Activated CD4-positive, alpha-beta memory T cell treated with anti-CD3 and anti-CD28 coated beads, Interleukin-2, amount 10 ng/mL, durations not matched to agents 7 days and 5 days (primary cell): ENCODE measurements around the gene SLC35E2B. TPM values are rescaled to one million over a fixed set of nuclear protein-coding genes. Genes with fewer than 3 reads are reported as not detected.
"Not testable (repeated sequence)": the region's sequence is repeated elsewhere in the genome, so short reads cannot be mapped to it uniquely, and the experiment has no call there.

Experiments used
- CTCF ChIA-PET: fragments of 350-600 bp; sonication (Branson Sonifier 250); formaldehyde crosslinking; loops from one replicate; lab custom pipeline; 2021; ENCODE audit warnings: antibody characterized with exemption, inconsistent platforms; lab: Charles Lee
- POLR2A ChIA-PET: fragments of 350-600 bp; sonication (Branson Sonifier 250); formaldehyde crosslinking; loops from one replicate; lab custom pipeline; 2021; ENCODE audit warnings: antibody characterized with exemption; lab: Charles Lee
- DNase-seq: peaks from one replicate; pipeline ENCODE4 v3.0.0-alpha.2; 2020
- H3K27ac Mint-ChIP-seq: one replicate; pipeline ENCODE4 v1.8.0; 2021; ENCODE audit warnings: mild to moderate bottlenecking, mixed read lengths
- H3K27me3 Mint-ChIP-seq: one replicate; pipeline ENCODE4 v1.8.0; 2021; ENCODE audit warnings: mixed read lengths
- H3K36me3 Mint-ChIP-seq: one replicate; pipeline ENCODE4 v1.8.0; 2021; ENCODE audit warnings: low read depth, mixed read lengths
- H3K4me1 Mint-ChIP-seq: one replicate; pipeline ENCODE4 v1.8.0; 2021; ENCODE audit warnings: mixed read lengths
- H3K4me3 Mint-ChIP-seq: one replicate; pipeline ENCODE4 v1.8.0; 2021; ENCODE audit warnings: mild to moderate bottlenecking, mixed read lengths
- H3K9me3 Mint-ChIP-seq: one replicate; pipeline ENCODE4 v1.8.0; 2021; ENCODE audit warnings: mixed read lengths
- total RNA-seq, 2 experiments: library from RNA; stranded (reverse); gene quantifications; one replicate each; pipeline ENCODE4 v1.2.3, GENCODE V29; 2021

The SLC35E2B gene
- total RNA-seq, 2 experiments from 2014 or later = 54.5 to 55.7 TPM

- H3K27me3 Mint-ChIP-seq, H3K27ac Mint-ChIP-seq, H3K9me3 Mint-ChIP-seq, H3K4me1 Mint-ChIP-seq, H3K4me3 Mint-ChIP-seq, DNase-seq: not testable (repeated sequence)
- ChIA-PET CTCF (interaction anchor here (2.4 kb wide), 1 partner anchor 65 kb away, joined by 20 read pairs; no protein-coding TSS in a partner anchor), POLR2A (interaction anchor here (2.4 kb wide), 1 partner anchor 65 kb away, joined by 12 read pairs; no protein-coding TSS in a partner anchor)
- peaks cover 11% of the 10 kb centered on the region for H3K36me3 Mint-ChIP-seq
These were observed 28.3 kb downstream of the SLC35E2B start for GRCh38 chr1:1664318-1664717.

- peaks cover 12% of the 10 kb centered on the region for H3K4me1 Mint-ChIP-seq
- H3K9me3 Mint-ChIP-seq, H3K27ac Mint-ChIP-seq, H3K4me3 Mint-ChIP-seq, POLR2A ChIA-PET, DNase-seq, H3K27me3 Mint-ChIP-seq: not testable (repeated sequence)
- CTCF ChIA-PET = interaction anchor here (0.6 kb wide), 1 partner anchor 222 kb away, joined by 4 read pairs; no protein-coding TSS in a partner anchor
- peaks cover 16% of the 10 kb centered on the region for H3K36me3 Mint-ChIP-seq
These were observed 29.6 kb downstream of the SLC35E2B start for GRCh38 chr1:1662830-1663560.

DNA sequence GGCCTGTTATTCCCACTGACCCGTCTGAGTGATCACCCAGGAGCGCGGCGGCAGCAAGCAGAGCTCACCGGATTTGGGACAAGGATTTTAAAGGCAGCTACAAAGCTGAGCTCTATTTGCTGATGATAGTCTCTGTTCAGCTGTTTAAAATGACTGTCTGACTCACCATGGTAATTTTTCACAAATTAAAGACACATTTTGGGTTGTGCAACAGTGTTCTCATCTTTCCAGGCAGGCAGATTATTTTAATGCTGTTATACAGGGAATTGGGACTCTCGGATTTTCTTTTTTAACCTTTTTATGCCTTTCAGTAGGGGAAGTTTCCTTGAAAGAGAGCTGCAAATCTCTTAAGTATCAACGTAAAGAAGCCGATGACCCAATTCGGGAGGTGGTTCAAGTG, 30.2 kb downstream of the SLC35E2B start:
- POLR2A ChIA-PET, H3K27ac Mint-ChIP-seq, DNase-seq, H3K27me3 Mint-ChIP-seq, H3K4me3 Mint-ChIP-seq, H3K9me3 Mint-ChIP-seq: not testable (repeated sequence)
- peaks cover 12% of the 10 kb centered on the region for H3K4me1 Mint-ChIP-seq
- CTCF ChIA-PET = interaction anchor here (0.6 kb wide), 1 partner anchor 223 kb away, joined by 4 read pairs; no protein-coding TSS in a partner anchor
- H3K36me3 Mint-ChIP-seq = peaks cover 13% of the 10 kb centered on the region

DNA sequence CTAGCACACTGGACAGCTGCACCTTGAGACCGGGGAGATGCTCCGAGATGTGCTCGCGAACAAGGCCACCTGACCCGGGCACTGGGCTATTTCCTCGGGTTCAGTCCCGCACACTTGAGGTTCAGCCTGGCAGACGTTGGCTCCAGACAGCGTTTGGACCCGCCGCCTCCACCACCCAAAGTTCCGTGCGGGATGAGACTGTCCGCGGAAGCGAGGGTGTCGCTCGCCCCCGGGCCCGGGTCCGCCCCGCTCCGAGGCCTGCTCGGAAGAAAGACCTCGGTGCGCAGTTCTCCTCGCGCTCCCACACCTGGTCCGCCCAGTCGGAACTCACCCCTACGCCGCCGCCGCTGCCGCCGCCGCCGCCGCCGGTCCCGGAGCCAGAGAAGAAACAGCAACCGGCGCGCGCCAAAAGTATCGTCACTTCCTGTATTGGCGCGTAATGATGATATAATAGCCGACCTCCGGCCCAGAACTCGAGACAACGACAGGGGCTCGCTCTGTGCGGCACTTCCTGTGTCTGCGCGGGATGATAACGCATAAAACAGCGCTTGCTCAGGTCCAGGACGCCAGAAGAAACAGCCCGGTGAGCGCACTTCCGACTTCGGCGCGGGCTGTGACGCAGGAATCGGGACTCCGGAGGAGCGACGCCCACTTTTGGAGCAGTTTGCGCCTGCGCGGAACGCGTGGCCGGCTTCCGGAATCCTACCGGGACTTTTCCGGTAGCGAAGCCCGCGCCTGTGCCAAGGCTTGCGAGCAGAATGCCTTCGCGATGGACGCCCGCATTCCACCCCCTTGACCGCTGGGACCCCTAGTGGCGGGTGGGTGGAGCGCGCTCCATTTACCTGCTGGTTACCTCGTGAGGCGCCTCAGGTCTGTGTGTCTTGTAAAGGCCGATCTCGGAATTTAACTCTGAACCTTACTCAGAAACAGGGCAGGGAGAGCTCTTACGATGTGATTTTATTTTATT, 33.7 kb downstream of the SLC35E2B start, which contains the start of gene CDK11B:
TSS of gene CDK11B (minus strand) at position 422 of the 967 bp plus-strand sequence. CDS start 1,519 bp downstream, outside the sequence.
- POLR2A ChIA-PET = interaction anchor here (0.6 to 1.2 kb wide), 2 partner anchors 65 to 69 kb away, joined by 3 to 5 read pairs; partner anchors contain the start of gene CDK11A

GRCh38 chr1:1648265-1648664, 44.3 kb downstream of the SLC35E2B start:
- H3K36me3 Mint-ChIP-seq = peaks cover 55% of the 10 kb centered on the region
- H3K9me3 Mint-ChIP-seq, H3K27ac Mint-ChIP-seq, CTCF ChIA-PET, DNase-seq, POLR2A ChIA-PET, H3K4me1 Mint-ChIP-seq, H3K4me3 Mint-ChIP-seq, H3K27me3 Mint-ChIP-seq: not testable (repeated sequence)

More for the DNA sequence above, 33.7 kb downstream of the SLC35E2B start, which contains the start of gene CDK11B:
- peak within 1 kb of the TSS; percentile 100 for H3K27ac Mint-ChIP-seq
- peak; percentile 94 for DNase-seq
- CTCF ChIA-PET, H3K9me3 Mint-ChIP-seq, H3K27me3 Mint-ChIP-seq: not testable (repeated sequence)
- H3K4me1 Mint-ChIP-seq = peaks cover 15% of the 10 kb centered on the region
- peaks cover 20% of the 10 kb centered on the region for H3K36me3 Mint-ChIP-seq
- H3K4me3 Mint-ChIP-seq = peak within 1 kb of the TSS; percentile 94

DNA sequence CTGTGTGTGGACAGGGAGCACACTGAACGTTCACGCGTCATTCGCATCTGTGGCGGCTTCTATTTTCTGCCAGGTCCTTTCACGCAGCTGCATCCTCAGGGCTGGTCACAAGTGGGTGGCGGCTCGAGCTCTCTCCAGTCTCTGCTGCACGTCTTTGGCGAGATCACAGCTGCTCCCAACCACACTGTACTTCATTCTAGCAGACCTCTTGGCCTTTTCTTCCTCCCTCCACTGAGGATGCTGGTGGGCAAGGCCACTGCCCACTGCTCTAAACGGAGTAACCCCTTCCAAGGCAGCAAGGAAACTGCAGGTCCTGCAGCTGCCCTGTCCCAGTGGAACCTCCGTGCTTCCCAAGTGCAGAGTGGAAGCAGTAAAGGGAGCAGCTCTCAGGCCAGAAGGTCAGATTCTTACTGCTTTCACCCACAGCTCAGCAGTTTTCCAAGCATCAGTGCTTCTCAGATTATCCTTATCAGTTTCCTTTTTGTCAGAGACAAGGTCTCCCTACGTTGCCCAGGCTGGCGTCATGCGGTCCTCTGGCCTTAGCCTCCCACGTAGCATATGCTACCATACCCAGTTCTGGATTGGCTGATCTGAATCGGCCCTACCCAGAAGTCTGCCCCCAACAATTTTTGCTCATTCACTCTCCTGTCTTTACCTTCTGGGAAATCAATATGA, 44.9 kb downstream of the SLC35E2B start:
- H3K9me3 Mint-ChIP-seq, H3K4me3 Mint-ChIP-seq, H3K27ac Mint-ChIP-seq, H3K4me1 Mint-ChIP-seq, H3K27me3 Mint-ChIP-seq, CTCF ChIA-PET, DNase-seq, POLR2A ChIA-PET: not testable (repeated sequence)
- H3K36me3 Mint-ChIP-seq = peaks cover 54% of the 10 kb centered on the region

DNA sequence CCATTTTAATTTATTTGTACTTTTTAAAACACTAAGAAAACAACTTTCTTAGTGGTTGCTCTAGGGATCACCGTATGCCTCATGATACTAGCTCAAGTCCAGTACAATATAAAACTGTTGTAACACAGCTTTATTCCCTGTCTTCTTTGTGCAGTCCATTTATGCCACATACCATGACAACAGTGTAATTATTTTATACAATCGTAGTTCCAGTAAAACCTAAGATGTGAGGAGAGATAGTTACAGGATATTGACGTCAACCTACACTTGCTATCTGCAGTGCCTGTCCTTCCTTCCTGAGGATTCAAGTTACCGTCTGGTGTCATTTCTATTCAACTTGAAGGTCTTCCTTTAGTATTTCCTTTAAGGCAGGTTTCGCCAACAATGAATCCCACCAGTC, 46.3 kb downstream of the SLC35E2B start:
- H3K9me3 Mint-ChIP-seq, H3K27ac Mint-ChIP-seq, H3K4me3 Mint-ChIP-seq, DNase-seq, H3K4me1 Mint-ChIP-seq, CTCF ChIA-PET, POLR2A ChIA-PET, H3K27me3 Mint-ChIP-seq: not testable (repeated sequence)
- peaks cover 40% of the 10 kb centered on the region for H3K36me3 Mint-ChIP-seq

DNA sequence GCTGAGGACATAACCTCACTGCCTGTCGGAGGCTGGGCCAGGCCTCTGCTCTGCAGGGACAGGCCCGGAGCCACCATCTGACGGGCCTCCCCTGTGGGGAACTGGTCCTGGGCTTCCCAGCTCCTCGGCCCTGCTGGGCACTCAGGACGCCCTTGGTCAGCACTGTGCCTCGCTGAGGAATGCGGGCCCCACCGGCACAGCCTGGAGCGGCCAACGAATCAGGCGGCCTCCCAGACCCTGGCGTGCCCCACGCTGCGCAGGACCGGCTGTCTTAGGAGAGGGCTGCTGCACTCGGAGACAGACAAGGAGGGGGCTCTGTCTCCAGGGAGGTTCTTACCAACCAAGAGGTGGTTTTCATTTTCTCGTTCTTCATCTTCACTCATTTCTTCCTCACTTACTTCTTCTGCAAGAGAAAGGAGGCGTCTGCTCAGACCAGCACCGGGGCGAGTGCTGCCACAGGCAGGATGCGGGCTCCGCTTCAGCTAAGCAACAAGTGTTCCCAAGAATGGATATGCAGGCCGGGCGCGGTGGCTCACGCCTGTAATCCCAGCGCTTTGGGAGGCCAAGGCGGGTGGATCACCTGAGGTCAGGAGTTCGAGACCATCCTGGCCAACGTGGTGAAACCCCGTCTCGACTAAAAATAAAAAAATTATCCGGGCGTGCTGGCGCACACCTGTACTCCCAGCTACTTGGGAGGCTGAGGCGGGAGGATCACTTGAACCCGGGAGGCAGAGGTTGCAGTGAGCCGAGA, 51.7 kb downstream of the SLC35E2B start:
- H3K9me3 Mint-ChIP-seq, H3K4me1 Mint-ChIP-seq, CTCF ChIA-PET, H3K4me3 Mint-ChIP-seq, H3K27ac Mint-ChIP-seq, DNase-seq, POLR2A ChIA-PET, H3K27me3 Mint-ChIP-seq: not testable (repeated sequence)
- H3K36me3 Mint-ChIP-seq = peaks cover 11% of the 10 kb centered on the region

- DNase-seq, H3K9me3 Mint-ChIP-seq, POLR2A ChIA-PET, H3K36me3 Mint-ChIP-seq, H3K27me3 Mint-ChIP-seq, H3K4me1 Mint-ChIP-seq, H3K4me3 Mint-ChIP-seq, H3K27ac Mint-ChIP-seq, CTCF ChIA-PET: not testable (repeated sequence)
These were observed 52.5 kb downstream of the SLC35E2B start for GRCh38 chr1:1640081-1640480.

DNA sequence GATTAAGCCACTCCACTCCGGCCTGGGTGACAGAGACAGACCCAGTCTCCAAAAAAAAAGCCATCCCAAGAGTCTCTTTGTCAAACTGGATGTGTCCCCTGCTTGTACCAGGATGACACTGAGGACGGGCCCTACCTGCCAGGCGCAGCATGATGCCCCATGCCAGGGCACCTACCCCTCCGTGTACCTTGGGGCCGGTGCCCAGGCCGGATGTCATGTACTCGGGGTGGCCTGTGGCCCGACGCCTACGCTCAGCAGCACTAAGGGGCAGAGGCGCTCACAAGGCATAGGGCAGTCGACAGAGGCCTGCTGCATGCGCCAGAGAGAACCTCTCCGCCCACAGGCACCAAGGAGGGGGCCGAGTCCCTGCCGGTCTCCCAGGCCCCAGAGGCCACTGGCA, 53.2 kb downstream of the SLC35E2B start:
- CTCF ChIA-PET, H3K27me3 Mint-ChIP-seq, H3K4me1 Mint-ChIP-seq, H3K4me3 Mint-ChIP-seq, DNase-seq, H3K27ac Mint-ChIP-seq, H3K36me3 Mint-ChIP-seq, POLR2A ChIA-PET, H3K9me3 Mint-ChIP-seq: not testable (repeated sequence)

DNA sequence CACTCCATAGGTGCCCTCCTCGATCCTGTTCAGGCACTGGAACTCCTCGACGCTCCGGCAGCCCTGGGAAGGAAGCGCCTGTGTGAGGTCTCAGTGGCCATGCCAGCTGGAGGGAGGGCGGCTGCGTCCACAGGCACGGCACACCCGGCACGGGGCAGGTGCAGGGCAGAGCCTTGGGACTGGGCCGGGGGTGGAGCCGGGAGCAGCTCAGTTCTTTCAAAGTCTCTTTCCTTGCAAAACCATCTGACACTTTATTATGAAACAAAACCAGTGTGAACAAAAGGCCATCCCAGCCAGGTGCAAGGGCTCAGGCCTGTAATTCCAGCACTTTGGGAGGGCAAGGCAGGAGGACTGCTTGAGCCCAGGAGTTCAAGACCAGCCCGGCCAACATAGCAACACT, 54.1 kb downstream of the SLC35E2B start:
- H3K27ac Mint-ChIP-seq, POLR2A ChIA-PET, CTCF ChIA-PET, H3K27me3 Mint-ChIP-seq, H3K9me3 Mint-ChIP-seq, H3K4me3 Mint-ChIP-seq, H3K4me1 Mint-ChIP-seq, H3K36me3 Mint-ChIP-seq, DNase-seq: not testable (repeated sequence)

- H3K36me3 Mint-ChIP-seq, H3K4me3 Mint-ChIP-seq, H3K27ac Mint-ChIP-seq, H3K9me3 Mint-ChIP-seq, H3K27me3 Mint-ChIP-seq, DNase-seq, CTCF ChIA-PET, POLR2A ChIA-PET, H3K4me1 Mint-ChIP-seq: not testable (repeated sequence)
These were observed 55.1 kb downstream of the SLC35E2B start for GRCh38 chr1:1637479-1637875.
